Progenitor cell of endocrine pancreas (in vitro differentiated cells): ENCODE measurements around the gene CPLANE1. TPM values are rescaled to one million over a fixed set of nuclear protein-coding genes. Genes with fewer than 3 reads are reported as not detected.
"Not testable (repeated sequence)": the region's sequence is repeated elsewhere in the genome, so short reads cannot be mapped to it uniquely, and the experiment has no call there.

Experiments used
- DNase-seq: peaks from one replicate; pipeline ENCODE4 v3.0.0; 2021; ENCODE audit warnings: low spot score; ENCODE audit not compliant: unreplicated experiment
- H3K27ac Mint-ChIP-seq: 2 replicates; pipeline ENCODE4 v1.8.0; 2021; ENCODE audit warnings: mild to moderate bottlenecking, moderate library complexity, mixed read lengths
- H3K27me3 Mint-ChIP-seq: 2 replicates; pipeline ENCODE4 v1.8.0; 2021; ENCODE audit warnings: mixed read lengths
- H3K36me3 Mint-ChIP-seq: 2 replicates; pipeline ENCODE4 v1.8.0; 2022; ENCODE audit warnings: mixed read lengths; ENCODE audit not compliant: insufficient read depth
- H3K4me1 Mint-ChIP-seq: 2 replicates; pipeline ENCODE4 v1.8.0; 2021; ENCODE audit warnings: low read depth, mixed read lengths
- H3K4me3 Mint-ChIP-seq: 2 replicates; pipeline ENCODE4 v1.8.0; 2021; ENCODE audit warnings: low read depth, mild to moderate bottlenecking, moderate library complexity, mixed read lengths
- H3K9me3 Mint-ChIP-seq: 2 replicates; pipeline ENCODE4 v1.8.0; 2021; ENCODE audit warnings: low read depth, mixed read lengths
- CTCF ChIP-seq: fragments of 200-600 bp; sonication (generic); IDR thresholded peaks from one replicate; pipeline ENCODE4 v1.5.0; 2021; ENCODE audit warnings: antibody characterized with exemption, mild to moderate bottlenecking; ENCODE audit not compliant: unreplicated experiment
- total RNA-seq: library from RNA; stranded (reverse); gene quantifications from 2 replicates; pipeline ENCODE4 v1.2.1, GENCODE V29; 2021

CPLANE1 gene
- total RNA-seq, 1 donor from 2014 or later, result 29.4 TPM

GRCh38 chr5:37153661-37154060 lies 95.5 kb downstream of the CPLANE1 start:
- no peaks in the 10 kb centered on the region for H3K4me1 Mint-ChIP-seq
- H3K27me3 Mint-ChIP-seq, result no peaks in the 10 kb centered on the region
- no peaks in the 10 kb centered on the region for H3K9me3 Mint-ChIP-seq
- H3K36me3 Mint-ChIP-seq, result peaks cover 21% of the 10 kb centered on the region
- H3K4me3 Mint-ChIP-seq, result no peak overlapping the region
- no peak for DNase-seq
- TF ChIP-seq CTCF, result no peak
- no peak overlapping the region for H3K27ac Mint-ChIP-seq

DNA sequence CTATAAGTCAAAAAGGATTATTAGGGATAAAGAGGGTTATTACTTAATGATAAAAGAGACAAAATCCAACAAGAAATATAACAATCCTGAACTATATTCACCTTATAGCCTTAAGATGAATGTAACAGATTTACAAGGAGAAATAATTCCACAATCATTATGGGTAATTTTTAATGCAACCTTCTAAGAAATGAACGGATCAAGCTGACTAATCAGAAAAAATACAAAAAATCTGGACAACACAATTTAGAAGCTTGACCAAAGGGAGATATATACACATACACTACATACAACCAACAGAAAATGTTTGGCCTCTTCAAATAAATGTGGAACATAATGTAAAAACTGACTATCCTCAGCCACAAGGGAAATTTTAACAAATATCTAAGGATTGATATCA lies 102.3 kb downstream of the CPLANE1 start:
- DNase-seq, result no peak
- H3K4me1 Mint-ChIP-seq, result no peaks in the 10 kb centered on the region
- no peak overlapping the region for H3K4me3 Mint-ChIP-seq
- H3K27me3 Mint-ChIP-seq, result no peaks in the 10 kb centered on the region
- peaks cover 11% of the 10 kb centered on the region for H3K9me3 Mint-ChIP-seq
- H3K27ac Mint-ChIP-seq, result no peak overlapping the region
- no peak for TF ChIP-seq CTCF
- peaks cover 36% of the 10 kb centered on the region for H3K36me3 Mint-ChIP-seq

- no peak for TF ChIP-seq CTCF
- Mint-ChIP-seq H3K4me3 (no peak overlapping the region), H3K27me3 (no peaks in the 10 kb centered on the region), H3K36me3 (peaks cover 62% of the 10 kb centered on the region), H3K27ac (no peak overlapping the region), H3K4me1 (no peaks in the 10 kb centered on the region), H3K9me3 (peaks cover 39% of the 10 kb centered on the region)
- DNase-seq, result no peak
Measured at GRCh38 chr5:37136694-37137093, 112.5 kb downstream of the CPLANE1 start.

GRCh38 chr5:37135312-37135711 lies 113.9 kb downstream of the CPLANE1 start:
- H3K4me3 Mint-ChIP-seq, H3K27me3 Mint-ChIP-seq, H3K4me1 Mint-ChIP-seq, H3K27ac Mint-ChIP-seq, DNase-seq: not testable (repeated sequence)
- H3K9me3 Mint-ChIP-seq, result peaks cover 39% of the 10 kb centered on the region
- H3K36me3 Mint-ChIP-seq, result peaks cover 59% of the 10 kb centered on the region

DNA sequence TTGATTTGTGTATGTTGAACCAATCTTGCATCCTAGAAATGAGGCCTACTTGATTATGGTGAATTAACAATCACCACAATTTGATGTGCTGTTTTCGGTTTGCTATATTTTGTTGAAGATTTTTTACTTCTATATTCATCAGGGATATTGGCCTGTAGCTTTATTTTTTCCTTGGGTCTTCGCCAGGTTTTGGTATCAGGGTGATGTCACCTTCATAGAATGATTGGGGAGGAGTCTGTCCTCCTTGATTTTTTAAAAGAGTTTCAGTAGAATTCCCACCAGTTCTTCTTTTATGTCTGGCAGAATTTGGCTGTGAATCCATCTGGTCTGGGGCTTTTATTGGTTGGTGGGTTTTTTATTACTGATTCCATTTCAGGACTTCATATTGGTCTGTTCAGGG lies 115.2 kb downstream of the CPLANE1 start:
- no peak for DNase-seq
- peaks cover 45% of the 10 kb centered on the region for H3K9me3 Mint-ChIP-seq
- no peaks in the 10 kb centered on the region for H3K27me3 Mint-ChIP-seq
- H3K27ac Mint-ChIP-seq, result no peak overlapping the region
- no peak overlapping the region for H3K4me3 Mint-ChIP-seq
- TF ChIP-seq CTCF, result no peak
- no peaks in the 10 kb centered on the region for H3K4me1 Mint-ChIP-seq
- peaks cover 72% of the 10 kb centered on the region for H3K36me3 Mint-ChIP-seq

- Mint-ChIP-seq H3K4me1 (no peaks in the 10 kb centered on the region), H3K9me3 (peaks cover 41% of the 10 kb centered on the region), H3K4me3 (no peak overlapping the region), H3K27me3 (no peaks in the 10 kb centered on the region), H3K27ac (no peak overlapping the region), H3K36me3 (peaks cover 70% of the 10 kb centered on the region)
- no peak for DNase-seq
- no peak for TF ChIP-seq CTCF
Measured at GRCh38 chr5:37132646-37133045, 116.5 kb downstream of the CPLANE1 start.
